Measurements from ENCODE around the gene CD3E.

- TF ChIP-seq POLR2A (IDR thresholded peaks at IDR 0.05) (no peak), CTCF (IDR thresholded peaks at IDR 0.05) (no peak)
These were observed 39.5 kb downstream of the CD3E start, which contains the start of gene CD3G for GRCh38 chr11:118343981-118344515.
